GM19238 (cell line): Measurements from ENCODE around the gene CENPB.

Experiments
- DNase-seq: peaks from one replicate; pipeline ENCODE4 v3.0.0; 2011; ENCODE audit warnings: low spot score; ENCODE audit not compliant: insufficient read length

Gene CENPB

DNA sequence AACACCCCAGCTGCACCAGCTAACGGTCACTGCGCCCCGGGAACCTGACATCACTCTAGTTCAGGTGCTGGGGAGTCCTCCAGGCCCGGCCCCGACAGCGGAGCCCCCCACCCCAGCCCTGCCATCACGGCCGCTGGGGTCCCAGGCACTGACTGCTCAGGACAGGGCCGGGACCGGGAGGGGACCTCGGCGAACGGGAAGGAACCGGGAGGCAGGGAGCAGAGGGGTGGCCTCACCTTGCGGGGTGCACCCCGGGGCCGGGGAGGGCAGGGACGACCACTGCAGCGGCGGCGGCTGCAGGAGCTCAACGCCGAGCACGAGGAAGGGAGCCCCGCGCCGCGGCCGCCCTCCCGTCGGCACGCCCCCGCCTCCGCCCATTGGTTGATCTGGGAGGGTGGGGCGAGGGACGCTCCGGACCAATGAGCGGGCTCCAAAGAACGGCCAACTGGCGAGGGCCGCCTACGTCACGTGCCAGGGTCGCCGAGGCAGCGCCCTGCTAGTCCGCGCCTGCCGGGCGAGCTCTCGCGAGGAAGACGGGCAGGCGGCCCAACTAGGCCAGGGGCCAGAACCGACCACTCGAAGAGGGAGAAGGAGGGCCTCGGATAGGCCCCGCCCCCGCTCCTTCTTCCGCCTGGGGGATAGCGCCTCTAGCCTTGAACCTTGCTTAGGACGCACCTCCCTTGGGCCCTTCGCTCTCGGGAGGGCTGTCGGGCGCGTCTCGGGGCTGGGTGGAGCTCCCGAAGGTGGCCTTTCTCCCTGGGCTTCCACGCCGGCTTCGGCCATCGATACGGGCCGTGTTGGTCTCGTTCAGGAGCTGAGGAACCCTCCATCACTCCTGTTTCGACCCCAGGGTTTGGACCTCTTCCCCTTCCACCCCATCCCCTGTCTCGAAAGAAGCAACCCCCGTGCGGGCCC, 18.9 kb downstream of the CENPB start, which contains the start of gene ADISSP:
ADISSP (minus strand) TSS at position 327 of the 915 bp plus-strand sequence. CDS start 7,653 bp downstream, outside the sequence.
- peak; percentile 98 for DNase-seq

DNA sequence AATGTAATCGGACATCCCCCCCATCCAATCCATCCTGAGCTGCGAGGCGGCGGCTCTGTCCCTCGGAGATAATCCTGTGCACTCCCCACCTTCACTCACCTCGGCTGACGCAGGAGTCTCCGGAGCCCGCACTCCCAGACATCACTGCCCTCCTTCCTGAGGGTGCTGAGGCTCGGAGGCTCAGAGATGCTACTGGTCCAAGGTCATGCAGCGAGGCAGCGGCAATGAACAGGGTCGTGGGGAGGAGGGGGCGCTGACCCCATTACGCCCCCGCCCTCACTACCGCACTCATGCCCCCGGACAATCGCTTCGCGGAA, 19.5 kb downstream of the CENPB start:
- DNase-seq: no peak

DNA sequence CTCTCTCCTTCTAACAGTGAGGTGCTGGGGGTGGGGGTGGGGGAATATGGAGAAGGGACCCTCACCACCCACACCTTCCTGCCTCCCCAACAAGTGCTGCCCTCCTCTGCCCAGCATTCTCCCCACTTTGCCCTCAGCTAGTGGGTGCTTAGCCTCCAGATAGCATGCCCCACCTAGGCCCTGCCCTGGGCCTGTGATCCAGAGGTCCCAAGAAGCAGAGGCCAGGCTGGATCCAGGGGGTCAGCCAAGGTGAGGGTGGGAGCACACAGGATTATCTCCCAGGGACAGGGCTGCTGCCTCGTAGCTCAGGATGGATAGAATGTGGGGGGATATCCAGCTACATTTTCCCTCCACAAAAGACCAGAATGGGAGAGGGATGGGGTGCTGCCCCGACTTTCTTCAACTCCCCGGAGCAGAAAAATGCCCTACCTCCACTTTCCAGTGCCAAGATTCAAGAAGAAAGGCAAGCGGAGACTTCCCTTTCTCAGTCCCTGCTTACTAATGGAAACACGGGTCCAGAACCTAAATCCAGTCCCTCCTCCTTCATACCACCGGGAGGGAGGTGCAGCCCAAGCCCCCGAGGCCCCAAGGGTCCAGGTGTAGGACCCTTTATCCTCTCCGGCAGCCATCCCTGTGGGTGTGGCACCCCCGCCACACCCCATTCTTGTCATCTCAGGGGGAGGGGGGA, 20.0 kb downstream of the CENPB start:
- DNase-seq: no peak

DNA sequence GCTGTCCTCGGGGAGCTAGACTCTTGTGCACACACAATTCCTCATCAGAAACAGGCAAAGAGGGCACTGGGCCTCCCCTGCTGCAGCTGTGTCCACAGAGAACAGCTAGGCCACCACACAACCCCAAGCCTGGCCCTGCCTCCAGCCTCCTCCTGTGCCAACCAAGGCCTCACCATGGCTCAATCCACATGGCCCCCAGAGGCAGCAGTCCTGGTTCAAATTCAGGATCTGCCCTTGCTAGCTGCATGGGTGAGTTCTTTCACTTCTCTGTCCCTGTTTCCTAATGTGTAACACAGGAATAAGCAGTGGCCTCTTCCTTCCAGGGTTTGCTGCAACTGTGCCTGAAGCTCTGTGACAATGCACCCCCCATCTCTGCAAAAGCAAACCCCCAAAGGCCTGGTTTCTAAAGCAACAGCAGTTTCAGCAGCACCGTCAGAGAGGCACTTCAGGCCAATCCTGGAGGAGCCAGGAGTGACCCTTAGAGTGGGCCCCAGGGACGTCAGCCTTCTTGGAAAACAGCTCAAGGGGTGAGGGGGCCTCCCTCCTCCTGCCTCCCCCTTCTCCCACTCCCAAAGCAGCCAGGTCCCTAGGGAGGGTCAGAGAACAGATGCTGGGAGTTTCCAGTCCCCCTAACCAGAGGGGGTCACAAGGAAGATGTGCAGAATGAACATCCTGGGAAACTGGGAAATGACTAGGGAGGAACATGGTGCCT, 21.2 kb downstream of the CENPB start:
- no peak for DNase-seq

DNA sequence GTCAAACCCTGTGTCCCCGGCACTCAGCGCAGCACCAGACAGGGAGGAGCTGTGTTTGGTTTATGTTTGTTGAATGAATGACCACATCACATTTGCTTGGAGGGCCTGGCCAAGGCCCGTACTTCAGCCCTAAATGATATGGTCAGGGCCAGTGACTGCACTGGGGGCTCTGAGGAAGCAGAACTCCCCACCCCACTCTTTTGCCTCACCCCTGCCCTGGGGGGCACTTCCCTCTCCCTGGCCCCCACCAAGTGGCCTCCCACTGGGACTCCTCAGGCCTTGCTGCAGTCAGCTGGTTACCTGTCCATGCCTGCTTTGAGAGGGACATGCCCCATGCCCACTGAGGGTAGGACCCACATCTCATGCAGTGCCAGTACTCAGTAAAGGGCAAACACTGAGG, 21.9 kb downstream of the CENPB start:
- DNase-seq: no peak

DNA sequence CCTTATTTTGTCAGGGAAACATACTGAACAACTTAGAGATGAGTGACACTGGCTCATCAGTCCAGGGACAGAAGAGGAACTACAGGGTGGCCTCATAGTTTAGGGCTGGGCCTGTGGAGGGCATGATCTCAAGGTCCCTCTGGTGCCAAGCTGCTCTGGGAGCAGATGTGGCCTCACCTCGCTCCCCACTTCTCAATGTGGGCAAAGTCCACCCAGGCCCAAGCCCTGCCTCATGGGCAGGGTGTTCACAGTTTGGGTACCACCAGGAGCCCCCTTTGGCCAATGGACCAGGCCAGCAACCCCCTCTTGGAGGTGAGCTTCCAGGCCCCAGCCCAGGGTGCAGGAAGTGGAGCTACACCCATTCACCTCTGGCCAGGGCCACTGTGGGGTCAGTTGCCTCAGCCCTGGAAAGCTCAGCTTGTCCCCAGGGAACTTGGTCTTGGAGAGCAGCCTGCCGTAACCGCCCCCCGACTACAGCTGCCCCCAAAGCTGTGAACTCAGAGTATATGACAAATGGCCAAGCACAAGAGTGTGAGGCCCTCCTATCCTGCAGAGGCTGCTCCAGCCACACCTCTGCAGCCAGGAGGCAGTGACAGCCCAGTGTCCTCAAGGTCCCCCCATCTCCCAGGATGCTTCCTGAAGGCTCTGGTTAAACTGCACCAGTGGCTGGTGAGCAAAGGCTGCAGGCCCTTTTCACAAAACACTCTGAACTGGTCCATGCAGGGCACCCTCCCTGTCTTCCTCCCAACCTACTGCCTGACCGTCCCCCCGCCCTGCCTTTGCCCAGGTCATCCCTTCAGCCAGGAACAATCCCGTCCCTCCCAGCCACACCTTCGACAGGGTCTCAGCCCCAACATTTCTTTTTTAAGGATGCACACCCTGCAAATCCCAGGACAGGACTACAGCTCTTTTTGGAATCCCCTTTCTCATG, 22.6 kb downstream of the CENPB start:
- DNase-seq: no peak

DNA sequence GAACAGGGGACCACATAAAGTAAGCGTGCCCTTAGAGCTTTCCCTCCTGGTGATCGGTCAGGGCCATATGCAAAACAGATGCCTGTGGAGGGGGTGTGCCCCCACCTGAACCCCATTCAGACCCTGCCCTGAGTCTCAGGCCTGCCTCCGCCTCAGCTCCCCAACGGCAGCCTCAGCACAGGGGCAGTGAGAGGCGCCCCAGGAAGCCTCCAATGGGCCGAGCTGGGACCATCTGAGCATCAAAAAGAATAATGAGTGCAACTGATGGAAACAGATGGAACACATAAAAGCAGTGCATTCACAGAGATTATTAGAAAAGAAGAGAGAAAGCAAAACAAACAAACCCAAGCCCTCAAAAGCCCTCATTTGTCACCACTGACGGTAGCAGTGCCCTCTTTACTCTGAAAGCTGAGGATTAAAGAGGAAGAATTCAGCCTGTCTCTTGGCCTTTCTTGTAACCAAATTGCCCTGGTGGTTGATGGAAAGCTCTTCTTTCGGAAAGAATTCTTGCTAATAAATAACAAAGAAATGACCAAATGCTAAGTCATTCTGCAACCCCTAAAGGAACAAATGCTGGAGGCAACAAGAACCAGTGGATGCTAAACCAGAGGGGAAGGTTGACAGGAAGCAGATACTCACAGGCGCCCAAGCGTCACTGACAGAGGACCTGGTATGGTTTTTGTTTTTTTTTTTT, 25.7 kb downstream of the CENPB start:
- no peak for DNase-seq

DNA sequence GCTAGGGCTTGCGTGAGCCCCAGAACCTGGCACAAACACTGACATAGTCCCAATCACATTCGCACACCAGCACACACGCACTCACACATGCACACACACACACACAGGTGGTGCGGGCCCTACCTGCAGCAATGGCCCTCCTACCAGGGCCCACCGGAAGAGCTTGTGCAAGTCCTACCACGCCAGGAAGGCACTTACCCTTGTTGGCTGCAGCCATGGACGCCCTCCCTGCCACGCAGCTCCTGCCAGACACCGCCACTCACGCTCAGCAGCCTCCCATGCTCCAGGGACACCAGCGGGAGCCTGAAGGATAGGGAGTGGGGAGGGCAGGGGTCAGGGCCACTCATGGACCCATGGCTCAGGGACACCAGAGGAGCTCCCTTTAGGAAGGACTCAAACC, 26.7 kb downstream of the CENPB start:
- DNase-seq: no peak

DNA sequence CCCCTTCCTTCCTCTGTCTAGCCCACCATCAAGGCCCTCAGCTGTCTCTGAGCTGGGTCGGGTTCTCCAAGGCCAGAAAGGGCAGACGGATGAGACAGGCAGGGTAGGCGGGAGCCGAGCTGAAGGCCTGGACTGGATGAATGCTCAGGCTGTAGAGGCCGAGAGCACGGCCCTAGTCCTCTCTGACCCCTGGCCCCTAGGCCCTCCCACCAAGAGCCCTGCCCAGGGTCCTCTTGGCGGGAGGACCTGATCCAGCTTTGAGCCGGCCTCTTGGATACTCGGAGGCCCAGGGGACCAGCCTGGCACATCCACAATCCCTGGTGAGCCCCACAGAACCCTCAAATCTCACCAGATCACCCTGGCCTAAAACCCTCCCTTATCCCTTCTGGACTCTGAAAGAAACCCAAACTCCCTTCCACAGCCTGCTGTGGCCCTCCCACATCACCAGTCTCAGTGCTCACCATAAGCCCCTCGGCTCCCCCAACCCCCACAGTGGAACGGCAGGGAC, 27.2 kb downstream of the CENPB start:
- DNase-seq: no peak

DNA sequence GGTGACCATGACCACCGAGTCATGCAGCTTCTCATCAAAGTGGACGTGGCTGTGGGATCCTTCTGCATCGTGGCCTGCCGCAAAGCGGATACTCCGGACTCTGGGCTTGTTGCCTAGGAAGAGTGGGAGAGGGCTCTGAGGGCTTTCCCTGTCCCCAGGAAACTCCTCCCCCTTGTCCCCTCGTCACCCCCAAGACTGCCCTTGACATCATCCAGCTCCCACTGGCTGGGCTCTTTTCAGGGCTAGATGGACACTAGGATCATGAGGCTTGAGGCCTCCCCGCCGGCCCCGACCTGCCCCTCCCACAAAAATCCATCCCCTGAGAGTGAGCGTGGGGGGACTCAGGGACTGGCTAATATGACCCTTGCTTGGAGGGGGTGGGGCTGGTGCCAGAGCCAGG, 28.0 kb downstream of the CENPB start:
- no peak for DNase-seq

DNA sequence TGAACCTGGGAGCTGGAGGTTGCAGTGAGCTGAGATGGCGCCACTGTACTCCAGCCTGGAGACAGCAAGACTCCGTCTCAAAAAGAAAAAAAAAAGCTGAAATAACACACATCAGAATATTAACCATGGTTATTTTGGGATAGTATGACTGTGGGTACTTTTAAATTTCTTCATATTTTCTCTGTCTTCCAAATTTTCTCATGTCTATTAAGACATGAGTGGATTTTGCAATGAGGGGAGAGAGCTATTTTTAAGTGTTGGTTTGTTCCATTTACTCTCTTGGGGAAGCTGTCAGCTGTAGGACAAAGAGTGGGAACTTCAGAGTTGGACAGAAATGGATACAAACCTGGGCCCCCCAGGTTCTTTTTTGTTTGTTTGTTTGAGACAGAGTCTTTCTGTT, 29.3 kb downstream of the CENPB start:
- no peak for DNase-seq

DNA sequence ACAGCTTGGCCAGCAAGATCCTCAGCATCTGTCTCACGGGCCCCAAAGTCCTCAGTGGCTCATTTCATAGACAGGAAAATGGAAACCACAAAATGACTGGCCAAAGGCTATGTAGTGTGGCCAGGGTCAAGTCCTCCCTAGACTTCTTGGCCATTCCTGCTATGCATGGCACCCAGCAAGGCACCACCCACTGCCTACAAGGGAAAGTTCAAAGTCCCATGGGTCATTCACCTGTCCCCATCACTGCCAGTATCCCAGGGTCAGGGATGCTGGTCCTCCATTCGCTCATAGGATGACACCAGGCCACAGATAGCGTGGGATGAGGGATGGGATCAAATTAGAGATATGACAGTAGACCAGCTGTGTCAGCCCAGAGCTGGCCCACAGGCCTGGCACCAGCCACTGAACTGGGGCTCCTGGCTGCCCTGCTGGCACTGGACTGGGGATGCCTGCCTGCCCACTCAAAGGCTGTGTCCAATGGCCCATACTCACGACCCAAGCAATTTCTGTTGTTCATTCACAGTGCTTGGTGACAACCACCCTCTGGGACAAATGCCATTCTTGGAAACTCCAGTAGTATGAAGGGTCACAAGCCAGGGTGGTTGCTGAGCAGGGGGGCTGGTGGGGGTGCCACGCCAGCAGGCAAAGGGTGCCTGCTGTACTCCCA, 30.6 kb downstream of the CENPB start:
- DNase-seq: no peak

DNA sequence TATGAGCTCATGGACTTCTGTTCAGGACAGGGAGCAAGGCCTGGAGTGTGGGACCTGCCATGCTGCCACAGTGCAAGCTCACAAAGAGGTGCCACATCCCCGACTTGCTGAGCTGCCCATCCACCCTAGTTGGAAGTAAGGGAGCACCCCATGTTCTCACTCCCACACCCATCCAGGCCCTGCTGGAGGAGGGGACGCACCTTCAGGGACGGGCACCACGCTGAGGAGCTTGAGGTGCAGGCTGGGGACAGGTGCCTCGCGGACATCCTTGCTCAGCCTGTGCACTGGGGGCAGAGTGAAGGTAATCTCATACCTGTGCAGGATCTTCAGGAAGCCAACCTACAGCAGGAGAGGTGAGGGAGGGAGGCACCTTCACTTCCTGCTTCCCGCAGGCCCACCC, 31.3 kb downstream of the CENPB start:
- no peak for DNase-seq

DNA sequence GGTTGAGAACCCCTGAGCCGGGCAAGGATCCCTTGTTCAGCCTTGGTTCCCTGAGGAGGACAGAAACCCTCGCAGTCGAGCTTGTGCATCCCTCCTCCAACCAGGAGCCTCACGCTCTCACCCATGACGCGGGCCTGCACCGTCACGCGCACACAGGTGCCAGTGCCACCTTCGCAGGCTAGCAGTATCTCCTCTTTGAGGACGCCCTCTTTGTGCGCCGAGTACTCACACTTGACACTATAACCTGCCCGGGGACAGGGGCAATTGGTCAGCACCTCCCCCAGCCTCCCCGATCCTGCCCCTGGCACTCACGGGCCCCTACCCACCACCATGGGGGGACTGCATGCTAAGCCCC, 32.3 kb downstream of the CENPB start:
- DNase-seq: no peak

DNA sequence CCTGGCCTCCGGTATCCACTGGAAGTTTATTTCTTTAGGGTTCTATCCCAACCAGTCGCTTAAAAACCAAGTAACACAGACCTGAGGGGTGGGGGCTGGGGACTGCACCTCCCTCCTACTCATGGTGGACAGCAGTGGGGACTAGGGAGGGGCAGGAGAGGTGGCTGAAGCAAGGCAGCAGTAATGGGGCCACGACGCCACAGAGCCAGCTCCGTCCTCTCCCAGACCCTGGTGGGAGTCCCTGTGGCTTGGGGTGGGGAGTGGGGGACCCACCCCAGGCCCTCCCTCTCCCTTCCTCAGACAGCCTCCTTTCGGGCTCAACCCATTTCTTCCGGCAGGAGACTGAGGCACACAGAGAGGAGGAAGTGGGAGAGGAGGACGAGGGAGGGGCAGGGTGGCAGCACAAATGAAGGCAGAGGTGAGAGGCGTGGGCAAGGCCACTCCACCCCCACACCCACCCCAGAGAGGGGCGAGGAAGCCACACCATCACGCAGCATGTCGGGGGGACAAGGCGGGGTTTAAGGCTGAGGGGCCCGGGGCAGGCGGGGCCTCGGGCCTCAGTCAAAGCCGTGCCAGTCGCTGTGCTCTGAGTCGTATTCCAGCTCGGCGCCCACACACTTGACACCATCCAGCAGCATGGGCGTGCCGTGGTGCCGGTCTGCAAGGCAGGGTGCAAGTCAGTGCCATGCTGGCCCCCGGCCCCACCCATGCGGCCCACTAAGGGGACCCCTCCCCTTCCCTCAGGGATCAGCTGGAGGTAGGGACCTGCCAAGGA, 32.9 kb downstream of the CENPB start:
- DNase-seq: no peak

DNA sequence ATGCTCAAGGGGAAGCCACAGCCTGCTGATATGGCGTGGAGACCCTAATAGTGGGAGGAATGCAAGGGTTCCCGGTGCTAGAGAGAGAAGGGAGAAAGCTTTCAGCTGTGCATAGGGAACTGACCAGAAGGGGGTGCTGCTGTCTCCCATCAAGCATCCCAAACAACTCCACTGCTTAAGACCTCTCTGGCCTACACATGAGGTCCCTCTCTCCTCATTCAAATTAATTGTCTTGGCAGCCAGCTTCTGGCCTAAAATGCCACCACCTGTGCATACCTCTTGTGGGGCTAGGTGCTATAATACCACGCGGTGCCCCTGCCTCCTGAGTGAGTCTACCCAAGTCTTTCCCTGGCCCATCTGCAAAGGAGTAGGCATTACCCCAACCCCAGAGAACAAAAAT, 33.4 kb downstream of the CENPB start:
- peak; percentile 76 for DNase-seq

DNA sequence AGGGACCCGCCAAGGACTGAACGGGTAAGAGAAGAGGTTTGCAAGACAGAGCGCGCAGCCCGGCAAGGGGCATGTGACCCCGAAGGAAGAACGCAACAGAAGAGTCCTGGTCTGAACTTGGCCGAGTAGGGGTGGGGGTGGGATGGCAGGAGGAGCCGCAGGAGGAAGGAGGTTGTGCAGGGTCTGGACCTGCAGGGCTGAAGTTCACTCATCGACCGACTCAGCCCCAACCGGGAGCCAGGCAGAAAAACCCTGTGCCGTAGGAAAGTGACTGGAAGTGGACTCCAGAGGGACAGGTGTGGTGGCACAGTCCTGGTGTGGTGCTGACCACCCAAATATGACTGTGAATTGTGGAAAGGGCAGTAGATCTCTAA, 34.2 kb downstream of the CENPB start:
- no peak for DNase-seq

DNA sequence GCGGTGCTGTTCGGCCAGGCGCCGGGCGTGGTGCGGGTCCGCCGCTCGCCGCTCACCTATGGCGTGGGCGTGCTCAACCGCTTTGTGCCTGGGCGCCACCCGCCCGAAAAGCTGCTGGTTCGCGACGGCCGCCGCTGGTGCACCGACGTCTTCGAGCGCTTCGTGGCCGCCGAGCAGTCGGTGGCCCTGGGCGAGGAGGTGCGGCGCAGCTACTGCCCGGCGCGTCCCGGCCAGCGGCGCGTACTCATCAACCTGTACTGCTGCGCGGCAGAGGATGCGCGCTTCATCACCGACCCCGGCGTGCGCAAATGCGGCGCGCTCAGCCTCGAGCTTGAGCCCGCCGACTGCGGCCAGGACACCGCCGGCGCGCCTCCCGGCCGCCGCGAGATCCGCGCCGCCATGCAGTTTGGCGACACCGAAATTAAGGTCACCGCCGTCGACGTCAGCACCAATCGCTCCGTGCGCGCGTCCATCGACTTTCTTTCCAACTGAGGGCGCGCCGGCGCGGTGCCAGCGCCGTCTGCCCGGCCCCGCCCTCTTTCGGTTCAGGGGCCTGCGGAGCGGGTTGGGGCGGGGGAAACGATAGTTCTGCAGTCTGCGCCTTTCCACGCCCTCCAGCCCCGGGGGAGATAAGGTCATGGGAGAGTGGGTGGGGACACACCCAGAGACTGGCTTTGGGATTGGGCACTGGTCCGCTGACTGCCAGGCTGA, 34.7 kb downstream of the CENPB start:
- no peak for DNase-seq

DNA sequence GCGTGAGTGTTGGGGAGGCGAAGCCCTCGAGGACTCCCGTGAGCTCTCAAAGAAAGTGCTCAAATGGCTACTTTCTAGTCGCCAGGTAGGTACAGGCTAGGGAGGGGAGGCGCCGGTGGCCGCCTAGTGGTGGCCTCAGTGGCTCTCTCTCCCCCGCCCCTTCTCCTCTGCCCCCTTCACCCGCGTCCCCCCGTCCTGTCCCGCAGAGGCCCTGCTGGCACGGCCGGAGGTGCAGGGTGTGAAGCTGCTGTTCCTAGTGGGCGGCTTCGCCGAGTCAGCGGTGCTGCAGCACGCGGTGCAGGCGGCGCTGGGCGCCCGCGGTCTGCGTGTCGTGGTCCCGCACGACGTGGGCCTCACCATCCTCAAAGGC, 35.2 kb downstream of the CENPB start:
- DNase-seq: no peak
